Epithelial cell of proximal tubule (primary cell): ENCODE results near the gene VCPKMT. TPM values are rescaled to one million over a fixed set of nuclear protein-coding genes. Genes with fewer than 3 reads are reported as not detected.

Source experiments
- DNase-seq: peaks from one replicate; pipeline ENCODE4 v3.0.0-alpha.2; 2011; ENCODE audit warnings: low read depth
- H3K4me3 ChIP-seq: 2 replicates; pipeline ENCODE4 v1.5.1; 2011; ENCODE audit warnings: low read depth, mild to moderate bottlenecking, low read length
- total RNA-seq: library from RNA; depleted of rRNA; stranded (reverse); fragments of >200 nt; gene quantifications from 2 replicates; pipeline ENCODE4 v1.2.3, GENCODE V29; 2015
- TF ChIP-seq, protein P1 (sequence below): conservative IDR thresholded peaks from 2 replicates; pipeline ENCODE4 v1.5.1; 2012; ENCODE audit warnings: low read depth, mild to moderate bottlenecking, low read length

The VCPKMT gene
- total RNA-seq, 1 donor from 2014 or later, result 3.9 TPM

DNA sequence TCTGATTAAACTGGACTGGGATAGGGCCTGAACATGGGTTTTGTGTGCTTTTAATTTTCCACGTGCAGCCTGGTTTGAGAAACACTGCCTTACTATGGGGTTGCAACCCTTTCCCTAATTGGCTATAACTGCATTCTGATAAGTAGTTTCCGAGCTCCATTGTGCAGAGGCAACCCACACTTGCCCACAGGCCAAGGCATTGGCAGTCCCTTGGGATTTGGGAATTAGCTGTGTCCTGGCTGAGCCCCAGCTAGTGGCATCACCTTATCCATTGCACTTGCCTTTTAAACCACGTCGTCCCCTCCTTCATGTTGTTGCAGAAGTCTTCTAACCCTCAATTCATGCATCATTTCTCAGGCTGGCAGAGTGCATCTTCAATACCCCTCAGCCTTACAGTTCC lies 10.2 kb downstream of the VCPKMT start:
- TF ChIP-seq, protein P1, sequence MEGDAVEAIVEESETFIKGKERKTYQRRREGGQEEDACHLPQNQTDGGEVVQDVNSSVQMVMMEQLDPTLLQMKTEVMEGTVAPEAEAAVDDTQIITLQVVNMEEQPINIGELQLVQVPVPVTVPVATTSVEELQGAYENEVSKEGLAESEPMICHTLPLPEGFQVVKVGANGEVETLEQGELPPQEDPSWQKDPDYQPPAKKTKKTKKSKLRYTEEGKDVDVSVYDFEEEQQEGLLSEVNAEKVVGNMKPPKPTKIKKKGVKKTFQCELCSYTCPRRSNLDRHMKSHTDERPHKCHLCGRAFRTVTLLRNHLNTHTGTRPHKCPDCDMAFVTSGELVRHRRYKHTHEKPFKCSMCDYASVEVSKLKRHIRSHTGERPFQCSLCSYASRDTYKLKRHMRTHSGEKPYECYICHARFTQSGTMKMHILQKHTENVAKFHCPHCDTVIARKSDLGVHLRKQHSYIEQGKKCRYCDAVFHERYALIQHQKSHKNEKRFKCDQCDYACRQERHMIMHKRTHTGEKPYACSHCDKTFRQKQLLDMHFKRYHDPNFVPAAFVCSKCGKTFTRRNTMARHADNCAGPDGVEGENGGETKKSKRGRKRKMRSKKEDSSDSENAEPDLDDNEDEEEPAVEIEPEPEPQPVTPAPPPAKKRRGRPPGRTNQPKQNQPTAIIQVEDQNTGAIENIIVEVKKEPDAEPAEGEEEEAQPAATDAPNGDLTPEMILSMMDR, result no peak
- DNase-seq, result no peak
- no peak overlapping the region for H3K4me3 ChIP-seq

DNA sequence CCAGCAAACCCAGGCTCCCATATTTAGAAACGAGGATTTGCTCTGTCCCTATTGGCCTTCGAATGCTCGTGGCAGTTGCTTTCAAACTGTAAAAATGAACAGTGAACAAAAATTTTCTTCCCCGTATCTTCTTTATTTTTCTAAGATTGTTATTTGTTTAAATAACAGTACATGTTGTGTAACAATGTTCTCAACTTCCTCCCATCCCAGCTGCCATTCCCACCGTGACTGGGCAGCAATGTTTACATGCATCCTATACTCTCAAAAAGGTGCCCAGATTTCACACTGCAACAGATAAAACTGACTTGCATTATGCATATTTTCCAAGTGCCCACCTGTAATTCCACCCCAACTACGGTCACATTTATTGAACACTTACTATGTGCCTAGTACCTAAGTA lies 12.8 kb downstream of the VCPKMT start:
- TF ChIP-seq, protein P1, result no peak
- no peak overlapping the region for H3K4me3 ChIP-seq
- DNase-seq, result no peak

DNA sequence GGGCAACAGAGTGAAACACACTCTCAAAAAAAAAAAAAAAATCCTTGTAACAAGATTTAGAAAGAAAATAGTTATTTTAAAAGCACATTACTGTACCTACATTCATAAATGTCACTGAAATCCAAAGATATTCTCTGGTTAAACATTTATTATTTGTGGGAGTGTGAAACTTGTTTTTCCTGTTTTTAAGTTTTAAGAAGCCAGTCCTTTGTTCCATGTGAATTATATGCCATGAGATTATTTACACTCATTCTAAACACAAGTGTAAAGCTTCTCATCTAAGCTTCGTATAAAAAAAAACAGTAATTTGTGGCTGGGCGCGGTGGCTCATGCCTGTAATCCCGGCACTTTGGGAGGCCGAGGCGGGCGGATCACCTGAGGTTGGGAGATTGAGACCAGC lies 15.0 kb downstream of the VCPKMT start:
- DNase-seq, result no peak
- TF ChIP-seq, protein P1, result no peak
- H3K4me3 ChIP-seq, result no peak overlapping the region

DNA sequence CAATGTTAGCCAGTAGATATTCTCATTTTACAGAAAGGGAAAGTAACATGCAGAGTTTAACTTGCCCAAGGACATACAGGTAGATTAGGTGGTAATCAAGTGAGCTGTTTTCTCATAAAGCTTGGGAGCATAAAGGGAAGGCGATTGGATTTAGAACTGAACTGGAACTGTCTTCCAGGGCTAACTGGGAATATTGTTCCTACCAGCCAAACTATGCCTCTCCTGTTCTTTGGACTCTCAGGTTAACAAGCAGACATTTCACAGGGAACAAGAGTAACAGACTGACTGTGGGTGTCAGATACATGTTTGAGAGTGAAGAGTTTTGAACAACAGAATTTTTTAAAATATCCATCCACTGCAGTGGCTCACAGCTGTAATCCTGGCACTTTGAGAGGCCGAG lies 15.6 kb downstream of the VCPKMT start:
- TF ChIP-seq, protein P1, result no peak
- H3K4me3 ChIP-seq, result no peak overlapping the region
- no peak for DNase-seq

DNA sequence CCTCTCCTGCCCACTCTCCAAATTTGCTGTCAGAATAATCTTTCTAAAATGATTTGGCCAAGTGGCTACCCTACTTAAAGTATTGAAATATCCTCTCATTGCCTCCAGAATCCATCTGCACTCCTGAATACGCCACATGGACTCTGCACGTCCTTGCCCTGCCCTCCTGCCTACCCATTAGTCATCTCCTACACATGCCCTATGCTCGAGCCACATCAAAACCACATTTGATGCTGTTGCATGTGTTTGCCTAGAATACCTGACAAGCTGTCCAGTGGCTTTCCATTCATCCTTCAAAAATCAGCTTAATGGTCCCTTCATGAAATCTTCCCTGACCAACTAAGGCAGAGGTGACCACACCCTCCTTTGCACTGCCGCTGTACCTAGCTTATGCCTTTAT lies 17.0 kb downstream of the VCPKMT start:
- TF ChIP-seq, protein P1, result no peak
- no peak for DNase-seq
- no peak overlapping the region for H3K4me3 ChIP-seq

DNA sequence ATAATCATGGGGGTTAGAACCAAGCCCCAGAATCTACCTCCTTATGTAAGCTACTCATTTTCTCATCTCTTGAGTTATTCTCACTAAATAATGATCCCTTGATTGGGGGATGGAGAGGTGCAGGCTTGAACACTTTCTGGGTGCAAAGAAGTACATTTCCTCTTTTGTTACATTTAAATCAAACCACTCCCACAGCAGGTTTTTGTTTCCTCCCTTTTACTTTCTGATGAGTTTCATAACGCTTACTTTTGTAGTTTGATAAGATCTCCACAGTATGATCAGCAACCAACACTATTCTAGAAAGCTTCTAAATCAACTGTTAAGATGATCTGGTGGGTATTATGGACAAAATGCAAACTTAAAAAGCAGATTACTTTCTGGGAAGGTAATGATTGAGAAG lies 20.5 kb downstream of the VCPKMT start:
- no peak overlapping the region for H3K4me3 ChIP-seq
- no peak for DNase-seq
- TF ChIP-seq, protein P1, result no peak

DNA sequence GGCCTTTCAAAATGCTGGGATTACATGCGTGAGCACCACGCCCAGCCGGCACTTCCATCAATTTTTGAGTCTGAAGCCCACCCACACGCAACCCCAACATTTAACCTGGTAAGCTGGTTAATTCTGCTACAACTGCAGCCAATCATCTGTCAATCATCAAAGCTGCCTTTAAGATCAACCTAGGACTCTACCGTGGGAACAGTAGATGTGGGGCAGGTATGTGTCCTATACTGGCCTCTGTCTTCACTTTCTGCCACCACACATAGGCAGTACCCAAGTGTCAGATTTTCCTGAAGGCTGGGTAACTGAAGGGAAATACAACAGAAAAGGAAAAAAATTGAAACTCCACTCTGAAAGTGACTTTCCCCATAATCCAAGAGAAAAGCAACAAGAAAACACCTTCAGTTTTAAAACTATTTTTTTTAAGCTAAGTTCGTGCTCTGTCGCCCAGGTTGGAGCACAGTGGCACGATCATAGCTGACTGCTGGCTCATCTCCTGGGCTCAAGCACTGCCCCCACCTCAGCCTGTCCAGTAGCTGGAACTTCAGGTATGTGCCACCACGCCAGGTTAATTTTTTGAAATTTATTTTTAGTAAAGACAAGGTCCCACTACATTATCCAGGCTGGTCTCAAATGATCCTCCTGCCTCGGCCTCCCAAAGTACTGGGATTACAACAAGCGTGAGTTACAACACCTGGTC lies 22.2 kb downstream of the VCPKMT start:
- no peak for DNase-seq
- no peak overlapping the region for H3K4me3 ChIP-seq

More for the DNA sequence above, 22.2 kb downstream of the VCPKMT start:
- TF ChIP-seq, protein P1, result no peak
